GM12878 (cell line): ENCODE measurements around the gene CCNL2. TPM values are rescaled to one million over a fixed set of nuclear protein-coding genes. Genes with fewer than 3 reads are reported as not detected.

Experiments used
- ATAC-seq: fragments of 200-7000 bp; cut with Tn5 transposase; 3 replicates; pipeline ENCODE4 v1.9.1; 2020; ENCODE audit warnings: mild to moderate bottlenecking, moderate library complexity
- BruUV-seq: library from RNA; stranded (reverse); fragments of 400-500 nt; replicated peaks from 2 replicates; lab custom pipeline; 2021; lab: Mats Ljungman, UMichigan
- CTCF ChIA-PET: fragments of 300-600 bp; sonication (Branson Sonifier 250); formaldehyde crosslinking; extraction: SDS; loops from one replicate; lab custom pipeline; 2021; ENCODE audit warnings: inconsistent platforms; lab: Yijun Ruan, JAX
- POLR2A ChIA-PET: fragments of 350-600 bp; formaldehyde crosslinking; extraction: SDS; loops from one replicate; lab custom pipeline; 2021; ENCODE audit warnings: inconsistent platforms; lab: Charles Lee
- RAD21 ChIA-PET: fragments of 300-600 bp; sonication (Branson Sonifier 250); formaldehyde crosslinking; loops from one replicate; lab custom pipeline; 2023; ENCODE audit warnings: antibody characterized with exemption; ENCODE audit not compliant: unreplicated experiment; lab: Charles Lee
- SMC1A ChIA-PET: fragments of 300-600 bp; sonication (Branson Sonifier 250); formaldehyde crosslinking; loops from one replicate; lab custom pipeline; 2023; ENCODE audit not compliant: unreplicated experiment, uncharacterized antibody; lab: Charles Lee
- DNase-seq: peaks from one replicate; pipeline ENCODE4 v3.0.0-alpha.2; 2011; ENCODE audit warnings: low read depth, low spot score
- FAIRE-seq: peaks from 3 replicates; lab custom pipeline; 2011; peaks lifted over from hg19 to GRCh38; lab: Jason Lieb, UNC
- H2AFZ ChIP-seq: 2 replicates; pipeline ENCODE4 v1.6.0; 2011; ENCODE audit warnings: low read depth, low read length, control low read depth; ENCODE audit not compliant: control insufficient read depth
- H3K27ac ChIP-seq: 2 replicates; pipeline ENCODE4 v1.5.1; 2011; ENCODE audit warnings: control low read depth; ENCODE audit not compliant: control insufficient read depth, insufficient read depth
- H3K27me3 ChIP-seq, 2 experiments: replicated peaks in 1 of 2; 2 replicates each; pipeline versions ENCODE4 v1.6.0 to v1.6.1; 2011; ENCODE audit warnings: low read length in 1 of 2; ENCODE audit not compliant: control insufficient read depth in 2 of 2, insufficient read depth in 2 of 2
- H3K36me3 ChIP-seq, 2 experiments: 2 replicates each; pipeline ENCODE4 v1.5.1; 2011; ENCODE audit warnings: low read length in 1 of 2; ENCODE audit not compliant: control insufficient read depth in 2 of 2, insufficient read depth in 2 of 2
- H3K4me1 ChIP-seq: 2 replicates; pipeline ENCODE4 v1.6.1; 2011; ENCODE audit warnings: mild to moderate bottlenecking, low read length, moderate library complexity, mixed read lengths; ENCODE audit not compliant: control insufficient read depth, insufficient read depth
- H3K4me2 ChIP-seq: 2 replicates; pipeline ENCODE4 v1.6.0; 2011; ENCODE audit warnings: control low read depth; ENCODE audit not compliant: control insufficient read depth, insufficient read depth
- H3K4me3 ChIP-seq: fragments of 200-600 bp; sonication (generic); 2 replicates; pipeline ENCODE4 v1.5.1; 2016
- H3K79me2 ChIP-seq: 2 replicates; pipeline ENCODE4 v1.6.0; 2011; ENCODE audit warnings: low read length; ENCODE audit not compliant: control insufficient read depth, insufficient read depth
- H3K9ac ChIP-seq: 2 replicates; pipeline ENCODE4 v1.8.0; 2011; ENCODE audit warnings: low read length, control low read depth, mixed read lengths; ENCODE audit not compliant: control insufficient read depth, insufficient read depth
- H3K9me3 ChIP-seq: replicated peaks from 3 replicates; pipeline ENCODE4 v1.5.1; 2011; ENCODE audit warnings: mild to moderate bottlenecking, low read length; ENCODE audit not compliant: control insufficient read depth, insufficient read depth
- H4K20me1 ChIP-seq: 2 replicates; pipeline ENCODE4 v1.6.0; 2011; ENCODE audit not compliant: control insufficient read depth, insufficient read depth
- CBFB ChIP-seq: IDR thresholded peaks from 2 replicates; pipeline ENCODE4 v1.6.1; 2016; ENCODE audit warnings: antibody characterized with exemption, low read depth
- SMAD1 ChIP-seq: fragments of 450-650 bp; IDR thresholded peaks from 2 replicates; pipeline ENCODE4 v1.6.1; 2018; ENCODE audit warnings: mild to moderate bottlenecking, low read depth; ENCODE audit not compliant: partially characterized antibody
- ZNF687 ChIP-seq: fragments of 450-650 bp; IDR thresholded peaks from 2 replicates; pipeline ENCODE4 v1.6.1; 2017; ENCODE audit warnings: mild to moderate bottlenecking, moderate library complexity
- WGBS: methylation state at CpG from one replicate; pipeline ENCODE4 v1.1.6; 2016; ENCODE audit warnings: low lambda C conversion rate; ENCODE audit not compliant: insufficient replicate concordance, insufficient coverage; ENCODE audit errors: missing lambda C conversion rate; 5-methylcytosine and 5-hydroxymethylcytosine counted together
- in situ Hi-C: fragments of 300-500 bp; cut with MboI; formaldehyde crosslinking; loops from 9 replicates; pipeline ENCODE4 v1.14.3; 2018; ENCODE audit warnings: mixed read lengths
- intact Hi-C: fragments of 100-400 bp; cut with micrococcal nuclease; formaldehyde crosslinking; loops from one replicate; pipeline ENCODE4 v1.14.2; 2022; ENCODE audit not compliant: unreplicated experiment
- polyA plus RNA-seq, 11 experiments: library from polyadenylated mRNA; depleted of rRNA in 4 of 11; unstranded in 6 of 11; stranded (reverse) in 5 of 11; fragments of >200 nt; fragmentation: Nextera tagmentation in 4 of 11; fragmentation: Illumina TruSeq in 1 of 11; extraction: Ambion mirVana in 4 of 11; extraction: Trizol in 1 of 11; gene quantifications; 1 replicate in 1 of 11; 2 replicates in 10 of 11; pipeline versions ENCODE4 v1.2.1 to v1.2.3, GENCODE V29; 2011 to 2016; ENCODE audit warnings: inconsistent platforms in 2 of 11, missing spikeins in 2 of 11, low read depth in 1 of 11
- total RNA-seq, 4 experiments: library from RNA; depleted of rRNA in 3 of 4; stranded (reverse); fragments of >200 nt in 3 of 4; fragmentation: Illumina TruSeq in 1 of 4; extraction: Trizol in 1 of 4; gene quantifications; 2 replicates each; pipeline versions ENCODE4 v1.2.1 to v1.2.3, GENCODE V29; 2013 to 2021

Gene CCNL2
- total and polyA plus RNA-seq, 10 of the 15 experiments (the other 5 are each of a cell fraction or from before 2014, with no cell fraction given), result 2.1 to 143 (median 101) TPM

- H2AFZ ChIP-seq, result no peak overlapping the region
- FAIRE-seq (no peak), ATAC-seq (no peak), DNase-seq (no peak)
- no peak overlapping the region for H3K27ac ChIP-seq
- WGBS, result 85% methylated on average over 16 of the region's 16 CpGs
- H3K4me1 ChIP-seq, result peaks cover 6% of the 10 kb centered on the region; the same call in 1 of the 2 replicates
- H3K4me2 ChIP-seq, result no peak overlapping the region
- no peak overlapping the region for H3K9ac ChIP-seq
- no peaks in the 10 kb centered on the region for H3K9me3 ChIP-seq
- BruUV-seq, result no TSS peak
- ChIA-PET SMC1A (no interaction called here), RAD21 (no interaction called here), CTCF (interaction anchor here (1.4 kb wide), 1 partner anchor 96 kb away, joined by 3 read pairs; no protein-coding TSS in a partner anchor), POLR2A (no interaction called here)
- in situ Hi-C loops (no loop called here), intact Hi-C loops (no loop called here)
- peaks cover 2% of the 10 kb centered on the region for H3K79me2 ChIP-seq
- H4K20me1 ChIP-seq, result no peaks in the 10 kb centered on the region
- TF ChIP-seq ZNF687 (no peak), CBFB (no peak), SMAD1 (no peak)
- H3K36me3 ChIP-seq, result peaks cover 0 to 3% of the 10 kb centered on the region in 2 experiments
- H3K4me3 ChIP-seq, result no peak overlapping the region
- no peaks in the 10 kb centered on the region for H3K27me3 ChIP-seq
These were observed 53.8 kb downstream of the CCNL2 start for GRCh38 chr1:1345384-1345783.
